Measurements from ENCODE around the gene ZNF107. TPM values are rescaled to one million over a fixed set of nuclear protein-coding genes. Genes with fewer than 3 reads are reported as not detected.
"Not testable (repeated sequence)": the region's sequence is repeated elsewhere in the genome, so short reads cannot be mapped to it uniquely, and the experiment has no call there.

Gene ZNF107
- total and polyA plus RNA-seq, 2 of the 13 experiments (the other 11 are each of a cell fraction or from before 2014, with no cell fraction given), result 2.5 to 5.4 TPM

DNA sequence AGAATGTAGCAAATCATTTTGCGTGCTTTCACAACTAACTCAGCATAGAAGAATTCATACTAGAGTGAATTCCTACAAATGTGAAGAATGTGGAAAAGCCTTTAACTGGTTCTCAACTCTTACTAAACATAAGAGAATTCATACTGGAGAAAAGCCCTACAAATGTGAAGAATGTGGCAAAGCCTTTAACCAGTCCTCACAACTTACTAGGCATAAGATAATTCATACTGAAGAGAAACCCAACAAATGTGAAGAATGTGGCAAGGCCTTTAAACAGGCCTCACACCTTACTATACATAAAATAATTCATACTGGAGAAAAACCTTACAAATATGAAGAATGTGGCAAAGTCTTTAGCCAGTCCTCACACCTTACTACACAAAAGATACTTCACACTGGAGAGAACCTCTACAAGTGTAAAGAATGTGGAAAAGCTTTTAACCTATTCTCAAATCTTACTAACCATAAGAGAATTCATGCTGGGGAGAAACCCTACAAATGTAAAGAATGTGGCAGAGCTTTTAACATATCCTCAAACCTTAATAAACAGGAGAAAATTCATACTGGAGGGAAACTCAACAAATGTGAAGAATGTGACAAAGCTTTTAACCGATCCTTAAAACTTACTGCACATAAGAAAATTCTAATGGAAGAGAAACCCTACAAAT is 40.8 kb downstream of the ZNF107 start:
- Histone ChIP-seq H3K79me2 (ENCODE audit: insufficient read depth, low read length) (no peaks in the 10 kb centered on the region), H3K4me1 (ENCODE audit: insufficient read depth, low read length) (no peaks in the 10 kb centered on the region), H3K4me2 (ENCODE audit: low read depth, low read length) (no peak overlapping the region), H3K36me3 (replicated peaks in 1 of 2; ENCODE audit: control insufficient read depth in 1 of 2, insufficient read depth in 2 of 2, low read length in 2 of 2) (0 out of 5 replicates have a peak, but pooled peaks cover 0 to 7% of the 10 kb centered on the region in 2 experiments), H3K27ac (ENCODE audit: extremely low read length, insufficient read depth, low read length) (no peak overlapping the region), H4K20me1 (ENCODE audit: insufficient read depth, low read length) (no peaks in the 10 kb centered on the region), H3K4me3 (replicated peaks in 1 of 3; ENCODE audit: insufficient read depth in 1 of 3, low read depth in 2 of 3, low read length in 3 of 3) (no peak overlapping the region), H3K27me3 (ENCODE audit: control insufficient read depth in 1 of 2, insufficient read depth in 2 of 2, low read length in 2 of 2) (no peaks in the 10 kb centered on the region), H3K9me3 (ENCODE audit: low read length) (peaks cover 66% of the 10 kb centered on the region), H3K9ac (ENCODE audit: insufficient read depth, low read depth, low read length) (no peak overlapping the region), H2AFZ (ENCODE audit: low read length) (no peak overlapping the region)
- FAIRE-seq, result no peak
- no TSS peak for BruUV-seq (replicated peaks)
- POLR2A ChIA-PET, result no interaction called here
- TF ChIP-seq ZNF232 (CRISPR knock-in tag; IDR thresholded peaks at IDR 0.05; ENCODE audit: borderline replicate concordance), result no peak
- TF ChIP-seq ZFP1 (CRISPR knock-in tag; IDR thresholded peaks at IDR 0.05), result no peak
- no peak for TF ChIP-seq KLF13 (CRISPR knock-in tag; IDR thresholded peaks at IDR 0.05)
- TF ChIP-seq, protein P1, sequence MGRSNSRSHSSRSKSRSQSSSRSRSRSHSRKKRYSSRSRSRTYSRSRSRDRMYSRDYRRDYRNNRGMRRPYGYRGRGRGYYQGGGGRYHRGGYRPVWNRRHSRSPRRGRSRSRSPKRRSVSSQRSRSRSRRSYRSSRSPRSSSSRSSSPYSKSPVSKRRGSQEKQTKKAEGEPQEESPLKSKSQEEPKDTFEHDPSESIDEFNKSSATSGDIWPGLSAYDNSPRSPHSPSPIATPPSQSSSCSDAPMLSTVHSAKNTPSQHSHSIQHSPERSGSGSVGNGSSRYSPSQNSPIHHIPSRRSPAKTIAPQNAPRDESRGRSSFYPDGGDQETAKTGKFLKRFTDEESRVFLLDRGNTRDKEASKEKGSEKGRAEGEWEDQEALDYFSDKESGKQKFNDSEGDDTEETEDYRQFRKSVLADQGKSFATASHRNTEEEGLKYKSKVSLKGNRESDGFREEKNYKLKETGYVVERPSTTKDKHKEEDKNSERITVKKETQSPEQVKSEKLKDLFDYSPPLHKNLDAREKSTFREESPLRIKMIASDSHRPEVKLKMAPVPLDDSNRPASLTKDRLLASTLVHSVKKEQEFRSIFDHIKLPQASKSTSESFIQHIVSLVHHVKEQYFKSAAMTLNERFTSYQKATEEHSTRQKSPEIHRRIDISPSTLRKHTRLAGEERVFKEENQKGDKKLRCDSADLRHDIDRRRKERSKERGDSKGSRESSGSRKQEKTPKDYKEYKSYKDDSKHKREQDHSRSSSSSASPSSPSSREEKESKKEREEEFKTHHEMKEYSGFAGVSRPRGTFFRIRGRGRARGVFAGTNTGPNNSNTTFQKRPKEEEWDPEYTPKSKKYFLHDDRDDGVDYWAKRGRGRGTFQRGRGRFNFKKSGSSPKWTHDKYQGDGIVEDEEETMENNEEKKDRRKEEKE (IDR thresholded peaks at IDR 0.05), result no peak
- intact Hi-C loops (cut with micrococcal nuclease; ENCODE audit: unreplicated experiment) (no loop called here), in situ Hi-C loops (cut with HindIII; ENCODE audit: extremely low pct_ligation_motif_present, low pct_unique_long_range_greater_than_20kb) (no loop called here)
- ATAC-seq, result no peak
- WGBS (ENCODE audit: low lambda C conversion rate), result 100% methylated on average over 2 of the region's 2 CpGs
- no peak for DNase-seq (ENCODE audit: low spot score)
- CTCF ChIA-PET (ENCODE audit: low intra/inter-chr PET ratio, low total read pairs), result no interaction called here

DNA sequence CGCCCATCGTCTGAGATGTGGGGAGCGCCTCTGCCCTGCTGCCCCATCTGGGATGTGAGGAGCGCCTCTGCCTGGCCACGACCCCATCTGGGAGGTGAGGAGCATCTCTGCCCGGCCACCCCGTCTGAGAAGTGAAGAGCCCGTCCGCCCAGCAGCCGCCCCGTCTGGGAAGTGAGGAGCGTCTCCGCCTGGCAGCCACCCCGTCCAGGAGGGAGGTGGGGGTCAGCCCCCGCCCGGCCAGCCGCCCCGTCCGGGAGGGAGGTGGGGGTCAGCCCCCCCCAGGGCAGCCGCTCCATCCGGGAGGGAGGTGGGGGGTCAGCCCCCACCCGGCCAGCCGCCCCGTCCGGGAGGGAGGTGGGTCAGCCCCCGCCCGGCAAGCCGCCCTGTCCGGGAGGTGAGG is 52.0 kb downstream of the ZNF107 start:
- H3K27me3 ChIP-seq (ENCODE audit: control insufficient read depth in 1 of 2, insufficient read depth in 2 of 2, low read length in 2 of 2); POLR2A ChIA-PET; H3K36me3 ChIP-seq (replicated peaks in 1 of 2; ENCODE audit: control insufficient read depth in 1 of 2, insufficient read depth in 2 of 2, low read length in 2 of 2); H4K20me1 ChIP-seq (ENCODE audit: insufficient read depth, low read length); H3K9ac ChIP-seq (ENCODE audit: insufficient read depth, low read depth, low read length); H3K27ac ChIP-seq (ENCODE audit: extremely low read length, insufficient read depth, low read length); BruUV-seq (replicated peaks); CTCF ChIA-PET (ENCODE audit: low intra/inter-chr PET ratio, low total read pairs); DNase-seq (ENCODE audit: low spot score); intact Hi-C loops (cut with micrococcal nuclease; ENCODE audit: unreplicated experiment); in situ Hi-C loops (cut with HindIII; ENCODE audit: extremely low pct_ligation_motif_present, low pct_unique_long_range_greater_than_20kb); H3K4me2 ChIP-seq (ENCODE audit: low read depth, low read length); FAIRE-seq; H3K79me2 ChIP-seq (ENCODE audit: insufficient read depth, low read length); H2AFZ ChIP-seq (ENCODE audit: low read length); H3K4me3 ChIP-seq (replicated peaks in 1 of 3; ENCODE audit: insufficient read depth in 1 of 3, low read depth in 2 of 3, low read length in 3 of 3); H3K4me1 ChIP-seq (ENCODE audit: insufficient read depth, low read length); ATAC-seq: not testable (repeated sequence)
- no CpG with 5 or more reads among the region's 29 CpGs for WGBS (ENCODE audit: low lambda C conversion rate)
- peaks cover 21% of the 10 kb centered on the region for H3K9me3 ChIP-seq (ENCODE audit: low read length)
